IMR-90 (cell line): ENCODE measurements around the gene RCL1. TPM values are rescaled to one million over a fixed set of nuclear protein-coding genes. Genes with fewer than 3 reads are reported as not detected.

Source experiments
- ATAC-seq: fragments of 200-7000 bp; cut with Tn5 transposase; 2 replicates; pipeline ENCODE4 v1.9.1; 2020; ENCODE audit warnings: low read depth, mild to moderate bottlenecking, moderate library complexity
- BruUV-seq: library from RNA; stranded (reverse); fragments of 400-500 nt; replicated peaks from 2 replicates; lab custom pipeline; 2021; lab: Mats Ljungman, UMichigan
- CTCF ChIA-PET: fragments of 300-600 bp; formaldehyde crosslinking; extraction: SDS; loops from one replicate; lab custom pipeline; 2021; ENCODE audit warnings: antibody characterized with exemption; lab: Yijun Ruan, JAX
- POLR2A ChIA-PET: fragments of 300-600 bp; sonication (Branson Sonifier 250); formaldehyde crosslinking; loops from one replicate; lab custom pipeline; 2022; ENCODE audit warnings: antibody characterized with exemption; ENCODE audit not compliant: unreplicated experiment; lab: Charles Lee
- DNase-seq: peaks from one replicate; pipeline ENCODE4 v3.0.0; 2013
- H2AFZ ChIP-seq: replicated peaks from 2 replicates; pipeline ENCODE3; 2013; ENCODE audit warnings: low read length, mild to moderate bottlenecking; ENCODE audit not compliant: poor library complexity
- H2AK5ac ChIP-seq: 2 replicates; pipeline ENCODE4 v1.6.1; 2013; ENCODE audit warnings: low read depth, low read length, inconsistent platforms
- H2AK9ac ChIP-seq: replicated peaks from 2 replicates; pipeline ENCODE3; 2013; ENCODE audit warnings: mild to moderate bottlenecking, low read depth, low read length, moderate library complexity; ENCODE audit not compliant: poor library complexity
- H2BK120ac ChIP-seq: 2 replicates; pipeline ENCODE4 v1.6.1; 2013; ENCODE audit warnings: low read depth, low read length, inconsistent platforms
- H2BK15ac ChIP-seq: 3 replicates; pipeline ENCODE4 v1.6.1; 2013; ENCODE audit warnings: low read depth, low read length, inconsistent platforms
- H2BK20ac ChIP-seq: 2 replicates; pipeline ENCODE4 v1.6.1; 2013; ENCODE audit warnings: low read depth, mild to moderate bottlenecking, inconsistent platforms, low read length, moderate library complexity
- H2BK5ac ChIP-seq: 2 replicates; pipeline ENCODE4 v1.6.1; 2013; ENCODE audit warnings: mild to moderate bottlenecking, low read depth, low read length, inconsistent platforms; ENCODE audit not compliant: poor library complexity, severe bottlenecking
- H3K14ac ChIP-seq: replicated peaks from 2 replicates; pipeline ENCODE4 v1.6.1; 2013; ENCODE audit warnings: low read depth, low read length, inconsistent platforms
- H3K18ac ChIP-seq: 2 replicates; pipeline ENCODE4 v1.6.1; 2013; ENCODE audit warnings: low read depth, low read length, control low read depth
- H3K23ac ChIP-seq: 2 replicates; pipeline ENCODE4 v1.6.1; 2013; ENCODE audit warnings: low read depth, low read length, inconsistent platforms
- H3K27ac ChIP-seq: 2 replicates; pipeline ENCODE4 v1.5.1; 2013; ENCODE audit warnings: mild to moderate bottlenecking, control low read depth, low read length; ENCODE audit not compliant: insufficient read depth
- H3K27me3 ChIP-seq: 2 replicates; pipeline ENCODE4 v1.6.1; 2013; ENCODE audit warnings: low read length; ENCODE audit not compliant: control insufficient read depth, insufficient read depth
- H3K36me3 ChIP-seq: 2 replicates; pipeline ENCODE4 v1.6.1; 2013; ENCODE audit warnings: low read length, mixed read lengths; ENCODE audit not compliant: control insufficient read depth, insufficient read depth
- H3K4ac ChIP-seq: 2 replicates; pipeline ENCODE4 v1.6.1; 2013; ENCODE audit warnings: low read depth, low read length, inconsistent platforms
- H3K4me1 ChIP-seq: 2 replicates; pipeline ENCODE4 v1.6.1; 2013; ENCODE audit warnings: low read length, mixed read lengths; ENCODE audit not compliant: control insufficient read depth, insufficient read depth
- H3K4me2 ChIP-seq: 2 replicates; pipeline ENCODE4 v1.6.1; 2013; ENCODE audit warnings: low read depth, mild to moderate bottlenecking, control low read depth, low read length, moderate library complexity
- H3K4me3 ChIP-seq: 2 replicates; pipeline ENCODE4 v1.5.1; 2013; ENCODE audit warnings: low read depth, mild to moderate bottlenecking, control low read depth, low read length, moderate library complexity; ENCODE audit not compliant: insufficient read depth
- H3K56ac ChIP-seq: 2 replicates; pipeline ENCODE4 v1.6.1; 2013; ENCODE audit warnings: low read length, inconsistent platforms; ENCODE audit not compliant: insufficient read depth; ENCODE audit errors: extremely low read depth
- H3K79me1 ChIP-seq, 2 experiments: 2 replicates each; pipeline ENCODE4 v1.6.1; 2013; ENCODE audit warnings: low read length in 2 of 2, inconsistent platforms in 1 of 2, low read depth in 1 of 2
- H3K9ac ChIP-seq: 2 replicates; pipeline ENCODE4 v1.6.1; 2013; ENCODE audit warnings: low read depth, low read length, control low read depth
- H3K9me1 ChIP-seq: 2 replicates; pipeline ENCODE4 v1.6.1; 2013; ENCODE audit warnings: low read length, inconsistent platforms; ENCODE audit not compliant: insufficient read depth
- H3K9me3 ChIP-seq: 2 replicates; pipeline ENCODE4 v1.6.1; 2013; ENCODE audit warnings: low read length; ENCODE audit not compliant: control insufficient read depth, insufficient read depth
- H4K20me1 ChIP-seq: 2 replicates; pipeline ENCODE4 v1.6.1; 2013; ENCODE audit warnings: low read length, inconsistent platforms; ENCODE audit not compliant: insufficient read depth
- H4K5ac ChIP-seq: 2 replicates; pipeline ENCODE4 v1.6.1; 2013; ENCODE audit warnings: mild to moderate bottlenecking, low read depth, low read length, control low read depth
- H4K8ac ChIP-seq, 2 experiments: 2 replicates each; pipeline ENCODE4 v1.6.1; 2013; ENCODE audit warnings: low read depth in 2 of 2, low read length in 2 of 2, control low read depth in 1 of 2, inconsistent platforms in 1 of 2
- H4K91ac ChIP-seq: 2 replicates; pipeline ENCODE4 v1.6.1; 2013; ENCODE audit warnings: low read depth, low read length, inconsistent platforms; ENCODE audit not compliant: insufficient read depth
- BHLHE40 ChIP-seq: fragments of 150-350 bp; IDR thresholded peaks from 2 replicates; pipeline ENCODE4 v1.6.1; 2016; ENCODE audit warnings: mild to moderate bottlenecking, low read depth, low read length
- CEBPB ChIP-seq: IDR thresholded peaks from 2 replicates; pipeline ENCODE4 v1.6.1; 2012; ENCODE audit warnings: low read depth, low read length, improper control_type of control experiment
- CHD1 ChIP-seq: IDR thresholded peaks from 2 replicates; pipeline ENCODE4 v1.6.1; 2012; ENCODE audit warnings: low read depth, low read length, improper control_type of control experiment
- FOS ChIP-seq: fragments of 150-350 bp; IDR thresholded peaks from 2 replicates; pipeline ENCODE4 v1.6.1; 2016; ENCODE audit warnings: low read depth, low read length
- MAFK ChIP-seq: IDR thresholded peaks from 2 replicates; pipeline ENCODE4 v1.6.1; 2012; ENCODE audit warnings: low read depth, low read length, improper control_type of control experiment
- MAZ ChIP-seq: IDR thresholded peaks from 2 replicates; pipeline ENCODE4 v1.6.1; 2012; ENCODE audit warnings: low read depth, mild to moderate bottlenecking, low read length, improper control_type of control experiment, moderate library complexity, borderline replicate concordance
- MXI1 ChIP-seq: IDR thresholded peaks from 2 replicates; pipeline ENCODE4 v1.6.1; 2012; ENCODE audit warnings: low read depth, mild to moderate bottlenecking, low read length, moderate library complexity, borderline replicate concordance
- NFE2L2 ChIP-seq: fragments of 150-350 bp; IDR thresholded peaks from 2 replicates; pipeline ENCODE4 v1.6.1; 2016; ENCODE audit warnings: low read depth, mild to moderate bottlenecking, low read length
- POLR2A ChIP-seq: IDR thresholded peaks from 2 replicates; pipeline ENCODE4 v1.6.1; 2012; ENCODE audit warnings: mild to moderate bottlenecking, low read depth, low read length
- RAD21 ChIP-seq: IDR thresholded peaks from 2 replicates; pipeline ENCODE4 v1.6.1; 2012; ENCODE audit warnings: low read length, improper control_type of control experiment
- RCOR1 ChIP-seq: IDR thresholded peaks from 2 replicates; pipeline ENCODE4 v1.6.1; 2012; ENCODE audit warnings: mild to moderate bottlenecking, low read length, improper control_type of control experiment; ENCODE audit not compliant: insufficient replicate concordance
- RFX5 ChIP-seq: IDR thresholded peaks from 2 replicates; pipeline ENCODE4 v1.8.0; 2012; ENCODE audit warnings: low read depth, mild to moderate bottlenecking, low read length, moderate library complexity
- SMC3 ChIP-seq: fragments of 150-350 bp; IDR thresholded peaks from 2 replicates; pipeline ENCODE4 v1.6.1; 2016; ENCODE audit warnings: low read depth, mild to moderate bottlenecking, antibody characterized with exemption, low read length, moderate library complexity
- USF2 ChIP-seq: fragments of 150-350 bp; IDR thresholded peaks from 2 replicates; pipeline ENCODE4 v1.6.1; 2017; ENCODE audit warnings: mild to moderate bottlenecking, antibody characterized with exemption, low read length, low read depth
- WGBS, 2 experiments: methylation state at CpG; one replicate each; pipeline versions ENCODE4 v1.1.5 to v1.1.7; 2013; ENCODE audit warnings: missing lambda C conversion rate in 2 of 2; ENCODE audit not compliant: insufficient read length in 1 of 2; ENCODE audit errors: extremely low coverage in 2 of 2; 5-methylcytosine and 5-hydroxymethylcytosine counted together
- dilution Hi-C: fragments of 300-500 bp; cut with HindIII; formaldehyde crosslinking; loops from one replicate; pipeline ENCODE4 v1.14.3; 2018; ENCODE audit warnings: low sequenced_read_pairs; ENCODE audit not compliant: unreplicated experiment
- in situ Hi-C: fragments of 300-500 bp; cut with MboI; formaldehyde crosslinking; loops from 3 replicates; pipeline ENCODE4 v1.14.3; 2019; ENCODE audit warnings: low sequenced_read_pairs, inconsistent platforms, mixed read lengths
- intact Hi-C: fragments of 100-400 bp; cut with micrococcal nuclease; formaldehyde crosslinking; loops from 2 replicates; pipeline ENCODE4 v1.10.0; 2022
- polyA plus RNA-seq, 3 experiments: library from polyadenylated mRNA; depleted of rRNA; stranded (reverse); fragments of >200 nt; gene quantifications; 2 replicates each; pipeline ENCODE4 v1.2.3, GENCODE V29; 2012; ENCODE audit warnings: low replicate concordance in 1 of 3
- total RNA-seq: library from RNA; depleted of rRNA; stranded (reverse); fragments of >200 nt; gene quantifications from 2 replicates; pipeline ENCODE4 v1.2.3, GENCODE V29; 2012
- TF ChIP-seq, protein P1 (sequence below): fragments of 150-350 bp; IDR thresholded peaks from 2 replicates; pipeline ENCODE4 v1.6.1; 2016; ENCODE audit warnings: low read depth, mild to moderate bottlenecking, low read length, moderate library complexity, borderline replicate concordance
- TF ChIP-seq, protein P2 (sequence below): conservative IDR thresholded peaks from 2 replicates; pipeline ENCODE4 v1.5.1; 2012; ENCODE audit warnings: mild to moderate bottlenecking, low read depth, low read length, improper control_type of control experiment

RCL1 gene
- total and polyA plus RNA-seq, 2 of the 4 experiments (the other 2 are of a cell fraction): 12.3 to 13.8 TPM

DNA sequence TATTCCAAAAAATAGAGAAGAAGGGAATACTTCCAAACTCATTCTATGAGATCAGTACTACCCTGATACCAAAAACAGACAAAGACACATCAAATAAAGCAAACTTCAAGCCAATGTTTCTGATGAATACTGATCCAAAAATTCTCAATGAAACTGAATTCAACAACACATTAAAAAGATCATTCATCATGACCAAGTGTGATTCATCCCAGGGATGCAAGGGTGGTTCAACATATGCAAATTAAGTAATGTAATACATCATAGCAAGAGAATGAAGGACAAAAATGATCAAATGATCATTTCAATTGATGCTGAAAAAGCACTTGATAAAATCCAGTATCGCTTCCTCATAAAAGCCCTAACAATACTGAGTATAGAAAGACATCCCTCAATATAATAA, 4.9 kb upstream of the RCL1 start:
- no peak overlapping the region for H3K27ac ChIP-seq
- no CpG with 5 or more reads among the region's 1 CpG for WGBS, 2 experiments
- no peak overlapping the region for H3K9ac ChIP-seq
- intact Hi-C loops (no loop called here), in situ Hi-C loops (no loop called here), dilution Hi-C loops (no loop called here)
- no peak overlapping the region for H2BK20ac ChIP-seq
- DNase-seq (no peak), ATAC-seq (no peak)
- H2AK5ac ChIP-seq: no peak overlapping the region
- no peak overlapping the region for H4K5ac ChIP-seq
- no peak overlapping the region for H3K4ac ChIP-seq
- H3K14ac ChIP-seq: no peak overlapping the region
- H3K27me3 ChIP-seq: no peaks in the 10 kb centered on the region
- no peaks in the 10 kb centered on the region for H3K36me3 ChIP-seq
- H4K91ac ChIP-seq: no peak overlapping the region
- CTCF ChIA-PET: no interaction called here
- no peak overlapping the region for H3K23ac ChIP-seq
- H3K18ac ChIP-seq: no peak overlapping the region
- H3K56ac ChIP-seq: no peak overlapping the region
- no peak overlapping the region for H2BK15ac ChIP-seq
- no peak overlapping the region for H3K4me2 ChIP-seq
- H3K4me3 ChIP-seq: no peak overlapping the region
- no peak overlapping the region for H2BK5ac ChIP-seq
- no peak for TF ChIP-seq RFX5
- TF ChIP-seq RCOR1: no peak
- TF ChIP-seq, protein P1, sequence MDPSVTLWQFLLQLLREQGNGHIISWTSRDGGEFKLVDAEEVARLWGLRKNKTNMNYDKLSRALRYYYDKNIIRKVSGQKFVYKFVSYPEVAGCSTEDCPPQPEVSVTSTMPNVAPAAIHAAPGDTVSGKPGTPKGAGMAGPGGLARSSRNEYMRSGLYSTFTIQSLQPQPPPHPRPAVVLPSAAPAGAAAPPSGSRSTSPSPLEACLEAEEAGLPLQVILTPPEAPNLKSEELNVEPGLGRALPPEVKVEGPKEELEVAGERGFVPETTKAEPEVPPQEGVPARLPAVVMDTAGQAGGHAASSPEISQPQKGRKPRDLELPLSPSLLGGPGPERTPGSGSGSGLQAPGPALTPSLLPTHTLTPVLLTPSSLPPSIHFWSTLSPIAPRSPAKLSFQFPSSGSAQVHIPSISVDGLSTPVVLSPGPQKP: no peak
- TF ChIP-seq MXI1: no peak
- TF ChIP-seq RAD21: no peak
- TF ChIP-seq BHLHE40: no peak
- TF ChIP-seq FOS: no peak
- no peak for TF ChIP-seq MAFK
- TF ChIP-seq, protein P2, sequence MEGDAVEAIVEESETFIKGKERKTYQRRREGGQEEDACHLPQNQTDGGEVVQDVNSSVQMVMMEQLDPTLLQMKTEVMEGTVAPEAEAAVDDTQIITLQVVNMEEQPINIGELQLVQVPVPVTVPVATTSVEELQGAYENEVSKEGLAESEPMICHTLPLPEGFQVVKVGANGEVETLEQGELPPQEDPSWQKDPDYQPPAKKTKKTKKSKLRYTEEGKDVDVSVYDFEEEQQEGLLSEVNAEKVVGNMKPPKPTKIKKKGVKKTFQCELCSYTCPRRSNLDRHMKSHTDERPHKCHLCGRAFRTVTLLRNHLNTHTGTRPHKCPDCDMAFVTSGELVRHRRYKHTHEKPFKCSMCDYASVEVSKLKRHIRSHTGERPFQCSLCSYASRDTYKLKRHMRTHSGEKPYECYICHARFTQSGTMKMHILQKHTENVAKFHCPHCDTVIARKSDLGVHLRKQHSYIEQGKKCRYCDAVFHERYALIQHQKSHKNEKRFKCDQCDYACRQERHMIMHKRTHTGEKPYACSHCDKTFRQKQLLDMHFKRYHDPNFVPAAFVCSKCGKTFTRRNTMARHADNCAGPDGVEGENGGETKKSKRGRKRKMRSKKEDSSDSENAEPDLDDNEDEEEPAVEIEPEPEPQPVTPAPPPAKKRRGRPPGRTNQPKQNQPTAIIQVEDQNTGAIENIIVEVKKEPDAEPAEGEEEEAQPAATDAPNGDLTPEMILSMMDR: no peak
- no peak for TF ChIP-seq USF2
- no peak for TF ChIP-seq CHD1
- TF ChIP-seq POLR2A: no peak
- no peak for TF ChIP-seq MAZ
- TF ChIP-seq NFE2L2: no peak
- no peak for TF ChIP-seq CEBPB
- no peak for TF ChIP-seq SMC3
- no peak overlapping the region for H2AFZ ChIP-seq
- H3K9me3 ChIP-seq: no peaks in the 10 kb centered on the region
- POLR2A ChIA-PET: no interaction called here
- no peak overlapping the region for H2BK120ac ChIP-seq
- BruUV-seq: no TSS peak
- no peaks in the 10 kb centered on the region for H4K20me1 ChIP-seq
- no peaks in the 10 kb centered on the region for H3K9me1 ChIP-seq
- no peaks in the 10 kb centered on the region for H3K4me1 ChIP-seq
- H3K79me1 ChIP-seq: no peaks in the 10 kb centered on the region; a peak in 1 of 4 replicates
- H2AK9ac ChIP-seq: no peak overlapping the region
- no peak overlapping the region for H4K8ac ChIP-seq
